Uterus (tissue), 4 donors: ENCODE results near the gene OR6N1. TPM values are rescaled to one million over a fixed set of nuclear protein-coding genes. Genes with fewer than 3 reads are reported as not detected.

Experiments used
- DNase-seq, 2 donors: peaks; one replicate each; pipeline ENCODE4 v3.0.0-alpha.2; 2019 to 2020
- H3K27ac ChIP-seq, 2 donors: fragments of 200-600 bp; sonication (generic); 1 replicate in 1 of 2; 2 replicates in 1 of 2; pipeline ENCODE4 v1.5.1; 2016 to 2018
- H3K27me3 ChIP-seq, 2 donors: fragments of 200-600 bp; sonication (generic); one replicate each; pipeline ENCODE4 v1.5.1; 2018 to 2019; ENCODE audit warnings: control low read depth in 1 of 2
- H3K36me3 ChIP-seq, 2 donors: fragments of 200-600 bp; sonication (generic); one replicate each; pipeline ENCODE4 v1.5.1; 2019; ENCODE audit warnings: control low read depth in 1 of 2
- H3K4me1 ChIP-seq, 2 donors: fragments of 200-600 bp; sonication (generic); one replicate each; pipeline ENCODE4 v1.5.1; 2018 to 2019; ENCODE audit warnings: control low read depth in 1 of 2
- H3K4me3 ChIP-seq, 2 donors: fragments of 200-600 bp; sonication (generic); 1 replicate in 1 of 2; 2 replicates in 1 of 2; pipeline ENCODE4 v1.5.1; 2018 to 2019; ENCODE audit warnings: mild to moderate bottlenecking in 1 of 2
- H3K9me3 ChIP-seq, 2 donors: fragments of 200-600 bp; sonication (generic); one replicate each; pipeline ENCODE4 v1.5.1; 2019; ENCODE audit warnings: control low read depth in 1 of 2
- POLR2A ChIP-seq, 2 donors: fragments of 450-650 bp; IDR thresholded peaks; one replicate each; pipeline ENCODE4 v1.6.1; 2016; ENCODE audit warnings: antibody characterized with exemption in 2 of 2, mild to moderate bottlenecking in 1 of 2, moderate library complexity in 1 of 2
- intact Hi-C: fragments of 100-400 bp; cut with DNase I; formaldehyde crosslinking; loops from one replicate; pipeline ENCODE4 v1.15.1; 2023; ENCODE audit warnings: low total_unique reads
- total RNA-seq, 4 donors: library from RNA; depleted of rRNA in 3 of 4; stranded (reverse); fragments of >200 nt in 3 of 4; gene quantifications; one replicate each; pipeline versions ENCODE4 v1.1.0 to v1.2.4, GENCODE V29; 2014 to 2023
- TF ChIP-seq, protein P1 (sequence below), 4 experiments: fragments of 200-600 bp in 2 of 4; fragments of 450-650 bp in 2 of 4; sonication (generic) in 2 of 4; IDR thresholded peaks; one replicate each; pipeline ENCODE4 v1.5.1; 2016 to 2019; ENCODE audit warnings: antibody characterized with exemption in 4 of 4, mild to moderate bottlenecking in 2 of 4, moderate library complexity in 1 of 4
- donor health status: DM: yes; HTN: yes; CAD: no.

The OR6N1 gene
- total RNA-seq, 4 donors from 2014 or later = not detected

DNA sequence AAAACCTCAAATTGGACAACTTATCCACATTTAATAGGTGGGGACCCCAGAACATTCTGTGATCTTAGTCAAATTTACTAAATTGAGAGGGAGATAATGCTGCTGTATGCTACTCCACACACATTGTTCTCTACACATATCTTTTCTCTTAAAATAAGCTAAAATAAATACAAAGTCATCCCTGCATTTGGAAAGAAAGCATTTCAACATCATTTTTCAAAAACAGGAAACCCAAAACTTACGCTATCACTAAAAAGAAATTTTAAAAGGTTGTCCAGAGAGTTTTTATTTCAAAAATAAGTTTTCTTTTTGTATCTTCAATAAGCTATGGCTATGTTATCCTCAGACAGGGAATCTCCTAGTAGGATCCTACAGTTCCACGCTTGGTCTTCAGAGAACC is 28.5 kb upstream of the OR6N1 start:
- no peak for DNase-seq
- no peak overlapping the region for H3K4me3 ChIP-seq
- no peaks in the 10 kb centered on the region for H3K4me1 ChIP-seq
- H3K36me3 ChIP-seq = no peaks in the 10 kb centered on the region
- H3K9me3 ChIP-seq = no peaks in the 10 kb centered on the region
- no peak overlapping the region for H3K27ac ChIP-seq
- H3K27me3 ChIP-seq = no peaks in the 10 kb centered on the region
- intact Hi-C loops = no loop called here
- TF ChIP-seq, protein P1, sequence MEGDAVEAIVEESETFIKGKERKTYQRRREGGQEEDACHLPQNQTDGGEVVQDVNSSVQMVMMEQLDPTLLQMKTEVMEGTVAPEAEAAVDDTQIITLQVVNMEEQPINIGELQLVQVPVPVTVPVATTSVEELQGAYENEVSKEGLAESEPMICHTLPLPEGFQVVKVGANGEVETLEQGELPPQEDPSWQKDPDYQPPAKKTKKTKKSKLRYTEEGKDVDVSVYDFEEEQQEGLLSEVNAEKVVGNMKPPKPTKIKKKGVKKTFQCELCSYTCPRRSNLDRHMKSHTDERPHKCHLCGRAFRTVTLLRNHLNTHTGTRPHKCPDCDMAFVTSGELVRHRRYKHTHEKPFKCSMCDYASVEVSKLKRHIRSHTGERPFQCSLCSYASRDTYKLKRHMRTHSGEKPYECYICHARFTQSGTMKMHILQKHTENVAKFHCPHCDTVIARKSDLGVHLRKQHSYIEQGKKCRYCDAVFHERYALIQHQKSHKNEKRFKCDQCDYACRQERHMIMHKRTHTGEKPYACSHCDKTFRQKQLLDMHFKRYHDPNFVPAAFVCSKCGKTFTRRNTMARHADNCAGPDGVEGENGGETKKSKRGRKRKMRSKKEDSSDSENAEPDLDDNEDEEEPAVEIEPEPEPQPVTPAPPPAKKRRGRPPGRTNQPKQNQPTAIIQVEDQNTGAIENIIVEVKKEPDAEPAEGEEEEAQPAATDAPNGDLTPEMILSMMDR (IDR thresholded peaks at IDR 0.05) = no peak
- no peak for TF ChIP-seq POLR2A (IDR thresholded peaks at IDR 0.05)

DNA sequence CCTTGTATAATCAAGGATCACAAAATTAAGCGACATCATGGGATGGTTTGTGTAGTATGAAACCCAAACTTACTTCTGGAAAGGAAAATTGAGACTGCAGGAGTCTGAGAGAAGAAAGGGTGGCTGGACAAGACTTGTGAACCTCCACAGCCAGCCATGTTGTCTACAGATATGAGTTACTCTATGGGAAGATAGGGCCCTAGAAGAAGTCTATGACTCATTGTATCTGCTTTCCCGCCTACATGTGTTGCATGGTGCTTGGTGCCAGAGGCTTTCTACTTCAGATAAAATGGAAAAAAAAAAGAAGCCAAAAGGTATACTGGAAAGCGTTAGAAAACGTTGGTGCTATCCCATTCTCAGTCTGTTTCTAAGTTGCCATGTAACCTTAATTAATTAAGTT is 27.7 kb upstream of the OR6N1 start:
- TF ChIP-seq POLR2A (IDR thresholded peaks at IDR 0.05) = no peak
- TF ChIP-seq, protein P1 (IDR thresholded peaks at IDR 0.05) = no peak
- Histone ChIP-seq H3K27ac (no peak overlapping the region), H3K4me1 (no peaks in the 10 kb centered on the region), H3K4me3 (no peak overlapping the region), H3K27me3 (no peaks in the 10 kb centered on the region), H3K36me3 (no peaks in the 10 kb centered on the region), H3K9me3 (no peaks in the 10 kb centered on the region)
- intact Hi-C loops = no loop called here
- no peak for DNase-seq

DNA sequence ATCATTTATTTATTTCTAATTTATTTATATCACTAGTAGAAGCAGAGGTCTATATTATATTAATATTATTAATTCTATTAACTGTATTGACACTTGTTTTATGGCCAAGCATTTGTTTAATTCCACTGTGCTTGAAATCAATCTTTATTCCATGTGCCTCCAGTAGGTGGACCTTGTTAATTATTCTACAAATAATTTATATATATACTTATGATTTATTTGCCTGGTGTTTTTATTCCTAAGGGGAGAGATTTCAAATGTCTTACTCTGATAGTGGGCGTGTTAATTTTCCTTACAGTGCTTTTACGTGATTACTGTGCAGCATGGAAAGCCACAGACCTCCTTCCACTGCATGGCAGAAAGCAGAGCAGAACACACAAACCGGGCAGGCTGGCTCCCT is 26.5 kb upstream of the OR6N1 start:
- no peak for DNase-seq
- TF ChIP-seq, protein P1 (IDR thresholded peaks at IDR 0.05) = no peak
- no peak for TF ChIP-seq POLR2A (IDR thresholded peaks at IDR 0.05)
- Histone ChIP-seq H3K9me3 (no peaks in the 10 kb centered on the region), H3K27me3 (no peaks in the 10 kb centered on the region), H3K4me3 (no peak overlapping the region), H3K27ac (no peak overlapping the region), H3K4me1 (no peaks in the 10 kb centered on the region), H3K36me3 (no peaks in the 10 kb centered on the region)
- intact Hi-C loops = no loop called here

DNA sequence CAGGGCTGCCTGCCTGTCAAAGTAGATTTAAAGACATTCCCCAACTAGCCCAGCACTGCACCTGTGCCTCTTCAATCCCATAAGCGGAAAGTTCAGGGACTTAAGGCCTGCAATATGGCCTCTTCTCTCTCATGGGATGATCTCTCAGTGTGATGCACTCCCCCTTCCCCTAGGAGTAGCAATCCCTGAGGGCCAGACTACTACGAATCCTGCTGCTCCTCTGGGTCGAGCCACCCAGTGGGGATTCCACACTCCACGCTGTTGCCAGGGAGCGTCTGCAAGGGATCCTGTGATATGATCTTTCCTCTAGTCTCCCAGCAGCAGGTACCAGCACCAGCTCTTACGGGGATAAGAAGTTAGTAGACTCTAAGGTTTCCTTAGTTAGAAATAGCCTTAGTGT is 22.3 kb upstream of the OR6N1 start:
- TF ChIP-seq POLR2A (IDR thresholded peaks at IDR 0.05) = no peak
- TF ChIP-seq, protein P1 (IDR thresholded peaks at IDR 0.05) = no peak
- intact Hi-C loops = no loop called here

DNA sequence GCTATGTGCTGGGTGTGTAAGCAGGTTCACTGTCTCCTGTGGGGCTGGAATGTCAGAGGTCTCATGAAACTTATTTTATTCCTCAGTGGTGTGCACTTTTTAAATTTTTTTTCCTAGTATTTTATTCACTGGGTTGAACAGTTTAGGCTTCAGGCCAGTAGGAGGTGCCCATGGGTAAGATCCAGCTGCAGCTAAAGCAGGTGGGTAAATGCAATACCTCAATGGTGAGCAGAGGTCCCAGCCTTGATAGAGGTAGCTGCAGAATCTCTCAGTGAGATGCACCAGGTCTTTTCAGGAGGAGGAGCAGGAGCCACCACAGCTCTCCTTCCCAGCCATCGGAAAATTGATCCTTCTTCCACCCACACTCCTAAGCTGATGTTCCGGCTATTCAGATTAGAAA is 21.6 kb upstream of the OR6N1 start:
- TF ChIP-seq, protein P1 (IDR thresholded peaks at IDR 0.05) = no peak
- no peak for TF ChIP-seq POLR2A (IDR thresholded peaks at IDR 0.05)
- intact Hi-C loops = no loop called here
- no peak overlapping the region for H3K27ac ChIP-seq

More for the DNA sequence above, 22.3 kb upstream of the OR6N1 start:
- H3K9me3 ChIP-seq = no peaks in the 10 kb centered on the region
- no peaks in the 10 kb centered on the region for H3K4me1 ChIP-seq
- no peaks in the 10 kb centered on the region for H3K27me3 ChIP-seq
- H3K4me3 ChIP-seq = no peak overlapping the region
- no peak overlapping the region for H3K27ac ChIP-seq
- H3K36me3 ChIP-seq = no peaks in the 10 kb centered on the region
- no peak for DNase-seq

More for the DNA sequence above, 21.6 kb upstream of the OR6N1 start:
- Histone ChIP-seq H3K4me1 (no peaks in the 10 kb centered on the region), H3K4me3 (no peak overlapping the region), H3K27me3 (no peaks in the 10 kb centered on the region), H3K36me3 (no peaks in the 10 kb centered on the region), H3K9me3 (peaks cover 0 to 5% of the 10 kb centered on the region in 2 donors)
- no peak for DNase-seq
